HL-60 (cell line): ENCODE results near the gene ZAP70.

Experiments used
- DNase-seq, 2 experiments: peaks; one replicate each; pipeline ENCODE4 v3.0.0-alpha.2; 2010 to 2020; ENCODE audit warnings: low read depth in 1 of 2, low spot score in 1 of 2
- H3K27ac ChIP-seq: fragments of 250-450 bp; sonication (Bioruptor Pico); replicated peaks from 2 replicates; pipeline ENCODE4 v1.5.1; 2020; ENCODE audit warnings: mild to moderate bottlenecking, moderate library complexity
- H3K27me3 ChIP-seq: fragments of 250-450 bp; sonication (Bioruptor Pico); 2 replicates; pipeline ENCODE4 v1.5.1; 2021; ENCODE audit warnings: mild to moderate bottlenecking, moderate library complexity; ENCODE audit not compliant: insufficient read depth, poor library complexity, severe bottlenecking
- H3K4me3 ChIP-seq: replicated peaks from 2 replicates; pipeline ENCODE4 v1.5.1; 2011; ENCODE audit warnings: mild to moderate bottlenecking, control low read depth, low read length; ENCODE audit not compliant: insufficient read depth
- GABPA ChIP-seq: IDR thresholded peaks from 2 replicates; pipeline ENCODE4 v1.6.1; 2012; ENCODE audit warnings: low read depth
- POLR2AphosphoS5 ChIP-seq: IDR thresholded peaks from 2 replicates; pipeline ENCODE4 v1.6.1; 2012; ENCODE audit warnings: low read depth
- SPI1 ChIP-seq: IDR thresholded peaks from 2 replicates; pipeline ENCODE4 v1.6.1; 2012; ENCODE audit warnings: low read depth, mild to moderate bottlenecking, borderline replicate concordance
- TF ChIP-seq, protein P1 (sequence below): IDR thresholded peaks from 2 replicates; pipeline ENCODE4 v1.6.1; 2012; ENCODE audit warnings: low read depth; ENCODE audit not compliant: insufficient replicate concordance
- TF ChIP-seq, protein P2 (sequence below): IDR thresholded peaks from one replicate; pipeline ENCODE4 v1.5.1; 2011; ENCODE audit warnings: low read length, control low read depth, inconsistent platforms; ENCODE audit not compliant: insufficient read depth

ZAP70 gene

DNA sequence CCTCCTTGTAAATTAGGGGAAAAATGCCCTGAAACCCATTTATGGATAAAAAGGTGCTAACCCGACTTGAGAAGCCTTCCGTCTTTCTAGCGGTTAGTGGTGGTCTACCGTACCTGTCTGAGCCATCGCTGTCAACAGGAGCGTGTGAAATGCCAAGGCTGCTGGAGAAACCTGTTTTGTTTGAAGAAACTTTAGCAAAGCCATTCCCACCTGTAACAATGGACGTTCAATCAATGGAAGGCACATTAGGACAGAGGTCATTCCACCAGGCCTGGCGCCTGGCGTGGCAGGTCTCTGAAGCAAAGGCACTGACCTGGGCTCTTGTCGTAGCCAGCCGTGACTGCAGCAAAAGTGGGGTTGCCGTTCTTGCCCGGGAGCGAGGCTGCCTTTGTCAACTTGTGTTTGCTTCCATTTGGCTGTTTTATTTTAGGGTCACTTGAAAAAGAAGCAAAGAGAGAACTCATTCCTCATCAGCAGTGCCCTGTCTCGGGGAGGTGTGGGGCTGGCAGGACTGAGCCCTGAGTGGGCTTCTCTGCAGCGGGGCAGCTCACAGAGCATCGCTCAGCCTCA lies 47.2 kb downstream of the ZAP70 start:
- no peak for DNase-seq
- no peak overlapping the region for H3K4me3 ChIP-seq
- TF ChIP-seq POLR2AphosphoS5 (no peak), SPI1 (no peak)
- H3K27ac ChIP-seq, result no peak overlapping the region
- no peaks in the 10 kb centered on the region for H3K27me3 ChIP-seq

DNA sequence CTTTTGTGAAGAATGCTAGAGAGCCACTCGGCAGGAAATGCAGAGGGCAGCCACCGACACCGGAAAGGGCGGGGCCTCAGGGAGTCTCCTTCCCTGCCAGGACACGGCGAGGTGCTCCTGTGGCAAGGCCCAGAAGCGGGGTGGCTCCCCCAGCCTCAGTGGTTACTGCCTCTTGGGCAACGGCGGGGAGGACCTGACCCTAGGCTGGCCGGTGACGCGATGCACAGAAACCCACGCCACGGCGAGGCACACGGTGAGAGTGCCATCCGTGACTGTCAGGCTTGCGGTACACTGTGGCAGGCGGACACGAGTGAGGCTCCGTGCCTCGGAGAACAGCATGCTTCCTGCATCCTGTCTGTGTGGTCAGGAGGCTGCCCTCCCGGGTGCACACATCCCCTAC lies 47.8 kb downstream of the ZAP70 start:
- TF ChIP-seq GABPA, result no peak
- TF ChIP-seq POLR2AphosphoS5, result no peak; the same call in 1 of the 2 replicates
- TF ChIP-seq, protein P1, sequence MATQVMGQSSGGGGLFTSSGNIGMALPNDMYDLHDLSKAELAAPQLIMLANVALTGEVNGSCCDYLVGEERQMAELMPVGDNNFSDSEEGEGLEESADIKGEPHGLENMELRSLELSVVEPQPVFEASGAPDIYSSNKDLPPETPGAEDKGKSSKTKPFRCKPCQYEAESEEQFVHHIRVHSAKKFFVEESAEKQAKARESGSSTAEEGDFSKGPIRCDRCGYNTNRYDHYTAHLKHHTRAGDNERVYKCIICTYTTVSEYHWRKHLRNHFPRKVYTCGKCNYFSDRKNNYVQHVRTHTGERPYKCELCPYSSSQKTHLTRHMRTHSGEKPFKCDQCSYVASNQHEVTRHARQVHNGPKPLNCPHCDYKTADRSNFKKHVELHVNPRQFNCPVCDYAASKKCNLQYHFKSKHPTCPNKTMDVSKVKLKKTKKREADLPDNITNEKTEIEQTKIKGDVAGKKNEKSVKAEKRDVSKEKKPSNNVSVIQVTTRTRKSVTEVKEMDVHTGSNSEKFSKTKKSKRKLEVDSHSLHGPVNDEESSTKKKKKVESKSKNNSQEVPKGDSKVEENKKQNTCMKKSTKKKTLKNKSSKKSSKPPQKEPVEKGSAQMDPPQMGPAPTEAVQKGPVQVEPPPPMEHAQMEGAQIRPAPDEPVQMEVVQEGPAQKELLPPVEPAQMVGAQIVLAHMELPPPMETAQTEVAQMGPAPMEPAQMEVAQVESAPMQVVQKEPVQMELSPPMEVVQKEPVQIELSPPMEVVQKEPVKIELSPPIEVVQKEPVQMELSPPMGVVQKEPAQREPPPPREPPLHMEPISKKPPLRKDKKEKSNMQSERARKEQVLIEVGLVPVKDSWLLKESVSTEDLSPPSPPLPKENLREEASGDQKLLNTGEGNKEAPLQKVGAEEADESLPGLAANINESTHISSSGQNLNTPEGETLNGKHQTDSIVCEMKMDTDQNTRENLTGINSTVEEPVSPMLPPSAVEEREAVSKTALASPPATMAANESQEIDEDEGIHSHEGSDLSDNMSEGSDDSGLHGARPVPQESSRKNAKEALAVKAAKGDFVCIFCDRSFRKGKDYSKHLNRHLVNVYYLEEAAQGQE, result no peak
- TF ChIP-seq SPI1, result no peak
- TF ChIP-seq, protein P2, sequence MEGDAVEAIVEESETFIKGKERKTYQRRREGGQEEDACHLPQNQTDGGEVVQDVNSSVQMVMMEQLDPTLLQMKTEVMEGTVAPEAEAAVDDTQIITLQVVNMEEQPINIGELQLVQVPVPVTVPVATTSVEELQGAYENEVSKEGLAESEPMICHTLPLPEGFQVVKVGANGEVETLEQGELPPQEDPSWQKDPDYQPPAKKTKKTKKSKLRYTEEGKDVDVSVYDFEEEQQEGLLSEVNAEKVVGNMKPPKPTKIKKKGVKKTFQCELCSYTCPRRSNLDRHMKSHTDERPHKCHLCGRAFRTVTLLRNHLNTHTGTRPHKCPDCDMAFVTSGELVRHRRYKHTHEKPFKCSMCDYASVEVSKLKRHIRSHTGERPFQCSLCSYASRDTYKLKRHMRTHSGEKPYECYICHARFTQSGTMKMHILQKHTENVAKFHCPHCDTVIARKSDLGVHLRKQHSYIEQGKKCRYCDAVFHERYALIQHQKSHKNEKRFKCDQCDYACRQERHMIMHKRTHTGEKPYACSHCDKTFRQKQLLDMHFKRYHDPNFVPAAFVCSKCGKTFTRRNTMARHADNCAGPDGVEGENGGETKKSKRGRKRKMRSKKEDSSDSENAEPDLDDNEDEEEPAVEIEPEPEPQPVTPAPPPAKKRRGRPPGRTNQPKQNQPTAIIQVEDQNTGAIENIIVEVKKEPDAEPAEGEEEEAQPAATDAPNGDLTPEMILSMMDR, result no peak
- Histone ChIP-seq H3K27me3 (no peaks in the 10 kb centered on the region), H3K4me3 (no peak overlapping the region), H3K27ac (no peak overlapping the region)
- DNase-seq, result no peak

DNA sequence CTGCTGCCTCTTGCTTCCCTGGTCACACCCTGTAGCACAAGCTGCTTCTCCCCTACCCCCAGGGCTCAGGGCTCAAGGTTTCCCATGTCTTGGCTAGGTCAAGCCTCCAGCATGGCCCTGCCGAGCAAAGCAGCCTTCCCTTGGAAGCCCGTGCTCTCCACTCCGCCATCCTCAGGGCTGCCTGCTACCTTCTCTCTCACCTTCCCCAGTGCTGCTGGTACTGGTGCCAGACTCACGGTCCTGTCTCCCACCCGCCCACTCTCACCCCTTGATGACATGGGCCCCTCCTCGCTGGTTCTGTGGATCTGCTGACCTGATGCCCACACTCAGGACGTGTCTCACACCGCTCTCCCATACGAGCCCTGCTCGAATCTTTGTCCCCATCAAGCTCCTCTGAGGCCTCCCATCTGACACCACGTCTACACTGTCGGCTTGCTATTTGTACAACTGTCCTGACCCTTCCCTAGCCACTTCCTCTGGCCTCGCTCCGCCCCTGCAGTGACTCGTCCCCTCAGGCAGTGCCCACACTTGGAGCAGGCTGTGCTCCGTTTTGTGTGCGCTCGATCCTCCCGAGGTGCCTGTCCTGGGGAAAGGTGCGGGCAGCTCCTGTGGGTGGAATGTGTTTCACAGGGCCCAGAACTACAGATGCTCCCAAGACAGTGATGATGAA lies 49.9 kb downstream of the ZAP70 start:
- Histone ChIP-seq H3K27ac (no peak overlapping the region), H3K4me3 (no peak overlapping the region), H3K27me3 (no peaks in the 10 kb centered on the region)
- no peak for DNase-seq
- no peak for TF ChIP-seq SPI1
- TF ChIP-seq POLR2AphosphoS5, result no peak
- TF ChIP-seq, protein P1, result no peak
- TF ChIP-seq GABPA, result no peak
- TF ChIP-seq, protein P2, result no peak

DNA sequence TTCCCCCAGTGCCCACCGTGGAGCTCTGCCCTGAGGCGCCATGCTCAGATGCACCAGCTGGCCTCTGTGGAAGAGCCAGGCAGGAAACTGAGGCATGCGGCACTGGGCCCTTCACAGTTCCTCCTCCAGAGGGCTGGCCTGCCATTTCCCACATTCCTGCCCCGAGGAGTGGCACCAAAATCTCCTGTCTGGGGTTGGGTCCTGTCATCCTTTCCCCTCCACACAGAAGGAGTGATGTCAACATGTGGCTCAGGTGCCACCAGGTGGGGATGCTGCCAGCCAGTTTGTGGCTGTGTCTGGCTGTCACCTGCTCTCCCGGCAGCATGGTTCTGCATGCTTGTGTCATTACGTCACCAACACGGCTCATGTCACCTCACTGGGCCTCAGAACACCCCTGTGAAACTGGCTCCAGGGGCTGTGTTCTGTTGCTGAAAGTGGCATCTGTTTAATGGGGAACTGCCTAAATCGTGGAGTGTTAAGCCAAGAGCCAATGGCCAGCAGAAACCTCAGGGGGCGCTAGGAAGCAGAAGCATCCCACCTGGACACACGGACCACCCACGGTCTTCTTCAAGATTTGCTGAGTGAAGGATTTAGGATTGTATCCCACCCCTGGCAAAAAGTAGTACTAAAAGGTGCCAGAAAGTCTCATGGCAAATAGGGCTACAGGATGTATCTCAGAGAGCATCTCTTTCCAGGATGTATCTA lies 51.3 kb downstream of the ZAP70 start:
- DNase-seq, result no peak
- Histone ChIP-seq H3K4me3 (no peak overlapping the region), H3K27me3 (no peaks in the 10 kb centered on the region), H3K27ac (no peak overlapping the region)
- TF ChIP-seq SPI1 (no peak), GABPA (no peak)
